Ishikawa (cell line): Measurements from ENCODE around the gene KIF13A.
A peak's percentile ranks its signal among the peaks of the same experiment; 100 is the strongest.

Experiments
- CEBPB ChIP-seq: IDR thresholded peaks from 2 replicates; pipeline ENCODE4 v1.6.1; 2012
- CREB1 ChIP-seq: IDR thresholded peaks from 2 replicates; pipeline ENCODE4 v1.6.1; 2012; ENCODE audit warnings: low read depth
- EGR1 ChIP-seq: IDR thresholded peaks from 2 replicates; pipeline ENCODE4 v1.6.1; 2012
- EP300 ChIP-seq: IDR thresholded peaks from 2 replicates; pipeline ENCODE4 v1.6.1; 2012; ENCODE audit warnings: borderline replicate concordance
- FOXM1 ChIP-seq: IDR thresholded peaks from 2 replicates; pipeline ENCODE4 v1.6.1; 2012; ENCODE audit warnings: low read depth, borderline replicate concordance
- NFIC ChIP-seq: IDR thresholded peaks from 2 replicates; pipeline ENCODE4 v1.6.1; 2012
- RAD21 ChIP-seq: IDR thresholded peaks from 2 replicates; pipeline ENCODE4 v1.6.1; 2012; ENCODE audit warnings: low read depth
- TAF1 ChIP-seq: IDR thresholded peaks from 2 replicates; pipeline ENCODE4 v1.6.1; 2012; ENCODE audit warnings: low read depth, mild to moderate bottlenecking
- TCF12 ChIP-seq: IDR thresholded peaks from 2 replicates; pipeline ENCODE4 v1.6.1; 2012; ENCODE audit warnings: low read depth
- TEAD4 ChIP-seq: IDR thresholded peaks from 2 replicates; pipeline ENCODE4 v1.6.1; 2012
- YY1 ChIP-seq: IDR thresholded peaks from 2 replicates; pipeline ENCODE4 v1.6.1; 2012; ENCODE audit warnings: low read depth
- ZBTB7A ChIP-seq: IDR thresholded peaks from 2 replicates; pipeline ENCODE4 v1.6.1; 2012; ENCODE audit warnings: low read depth
- TF ChIP-seq, protein P1 (sequence below): IDR thresholded peaks from 2 replicates; pipeline ENCODE4 v1.6.1; 2012
- TF ChIP-seq, protein P2 (sequence below): IDR thresholded peaks from 2 replicates; pipeline ENCODE4 v1.6.1; 2012; ENCODE audit warnings: low read depth, mild to moderate bottlenecking
- TF ChIP-seq, protein P3 (sequence below): IDR thresholded peaks from 2 replicates; pipeline ENCODE4 v1.6.1; 2012

Gene KIF13A

DNA sequence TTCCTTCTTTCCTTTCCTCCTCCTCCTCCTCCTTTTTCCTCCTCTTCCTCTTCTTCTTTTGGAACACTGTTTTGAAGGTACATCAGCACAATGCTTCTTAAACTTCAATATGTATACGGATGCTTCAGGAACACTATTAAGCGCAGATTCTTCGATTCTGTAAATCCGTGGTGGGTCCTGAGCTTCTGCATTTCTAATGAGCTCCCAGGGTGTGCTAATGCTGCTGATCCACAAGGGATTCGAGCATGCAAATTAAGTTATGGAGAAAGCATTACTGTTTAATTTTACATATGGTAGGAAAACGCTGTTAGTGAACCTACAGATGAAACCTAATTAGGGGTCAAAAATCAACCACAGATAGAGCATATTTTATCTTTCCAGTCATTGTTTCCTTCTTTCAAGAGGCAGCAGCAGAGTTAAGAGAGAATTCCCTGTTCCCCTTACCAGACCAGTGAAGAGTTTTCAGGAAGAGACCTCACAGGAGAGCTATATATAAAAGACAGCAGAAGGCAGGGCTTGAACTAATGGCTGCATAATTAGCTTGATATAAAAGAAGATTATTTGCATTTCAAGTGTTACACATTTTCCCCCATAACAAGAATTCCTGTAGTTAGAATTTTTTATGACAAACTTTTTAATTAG, 47.2 kb downstream of the KIF13A start:
- no peak for TF ChIP-seq TCF12

DNA sequence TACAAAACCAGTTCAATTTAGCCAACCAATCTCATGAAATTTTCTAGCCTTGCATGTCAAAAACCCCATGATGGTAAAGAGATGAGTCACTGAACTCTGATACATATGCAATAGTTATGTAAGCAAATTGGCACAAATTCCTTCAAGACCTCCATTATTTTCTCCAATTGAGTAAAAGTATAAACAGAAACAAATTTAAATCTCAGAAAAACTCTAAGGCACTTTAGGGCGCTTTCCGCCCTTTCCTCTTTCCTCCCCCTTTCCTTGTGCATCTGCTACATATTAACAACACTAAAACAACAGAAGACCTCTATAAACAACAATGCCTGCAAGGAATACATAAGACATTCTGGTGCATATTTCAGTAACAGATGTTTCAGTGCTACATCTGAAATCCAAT, 48.5 kb downstream of the KIF13A start:
- TF ChIP-seq TCF12 = no peak
- TF ChIP-seq ZBTB7A = no peak
- TF ChIP-seq, protein P1, sequence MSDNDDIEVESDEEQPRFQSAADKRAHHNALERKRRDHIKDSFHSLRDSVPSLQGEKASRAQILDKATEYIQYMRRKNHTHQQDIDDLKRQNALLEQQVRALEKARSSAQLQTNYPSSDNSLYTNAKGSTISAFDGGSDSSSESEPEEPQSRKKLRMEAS = no peak
- no peak for TF ChIP-seq EP300
- no peak for TF ChIP-seq CEBPB
- no peak for TF ChIP-seq EGR1

DNA sequence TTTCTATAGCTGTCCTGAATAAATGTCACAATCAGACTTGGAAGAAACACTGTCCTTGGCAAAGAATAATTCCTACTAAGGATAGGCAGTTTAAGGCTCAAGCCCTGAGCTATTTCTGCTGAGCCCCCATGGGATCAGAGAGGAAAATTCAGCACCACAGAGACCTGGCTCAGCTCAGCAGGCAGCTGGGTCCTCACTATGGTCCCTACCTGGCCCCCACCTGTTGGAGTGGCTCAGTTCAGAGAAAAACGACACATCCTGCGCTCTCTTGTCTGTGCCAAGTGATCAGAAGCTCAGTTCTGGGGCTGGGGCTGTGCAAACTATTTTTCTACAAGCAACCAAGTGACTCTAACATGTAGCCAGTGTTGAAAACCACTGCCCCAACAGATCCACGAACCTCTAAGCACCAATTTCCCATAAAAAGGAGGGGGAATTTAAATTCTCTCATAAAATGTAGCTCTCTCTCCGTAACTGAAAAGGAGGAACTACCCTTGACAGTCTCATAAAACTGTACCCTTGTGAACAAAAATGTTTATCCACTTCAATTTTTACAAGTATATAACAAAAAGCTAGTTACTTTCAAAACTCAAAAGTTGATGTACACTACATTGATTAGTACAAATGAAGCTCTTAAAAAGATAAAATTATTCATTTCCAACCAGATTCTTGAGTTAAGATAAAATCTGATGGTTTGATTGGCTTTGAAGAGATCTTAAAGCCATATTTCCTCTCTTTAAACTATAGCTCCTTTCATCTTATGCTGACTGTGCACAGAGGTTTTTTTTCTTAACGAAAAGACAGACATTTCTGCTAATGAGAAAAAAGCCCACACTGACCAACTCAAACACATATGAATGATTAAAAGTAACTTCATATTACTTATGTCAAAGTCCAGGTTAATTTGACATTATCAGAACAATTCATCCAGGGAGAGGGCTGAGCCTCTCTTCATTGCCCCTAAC, 52.0 kb downstream of the KIF13A start:
- TF ChIP-seq, protein P2, sequence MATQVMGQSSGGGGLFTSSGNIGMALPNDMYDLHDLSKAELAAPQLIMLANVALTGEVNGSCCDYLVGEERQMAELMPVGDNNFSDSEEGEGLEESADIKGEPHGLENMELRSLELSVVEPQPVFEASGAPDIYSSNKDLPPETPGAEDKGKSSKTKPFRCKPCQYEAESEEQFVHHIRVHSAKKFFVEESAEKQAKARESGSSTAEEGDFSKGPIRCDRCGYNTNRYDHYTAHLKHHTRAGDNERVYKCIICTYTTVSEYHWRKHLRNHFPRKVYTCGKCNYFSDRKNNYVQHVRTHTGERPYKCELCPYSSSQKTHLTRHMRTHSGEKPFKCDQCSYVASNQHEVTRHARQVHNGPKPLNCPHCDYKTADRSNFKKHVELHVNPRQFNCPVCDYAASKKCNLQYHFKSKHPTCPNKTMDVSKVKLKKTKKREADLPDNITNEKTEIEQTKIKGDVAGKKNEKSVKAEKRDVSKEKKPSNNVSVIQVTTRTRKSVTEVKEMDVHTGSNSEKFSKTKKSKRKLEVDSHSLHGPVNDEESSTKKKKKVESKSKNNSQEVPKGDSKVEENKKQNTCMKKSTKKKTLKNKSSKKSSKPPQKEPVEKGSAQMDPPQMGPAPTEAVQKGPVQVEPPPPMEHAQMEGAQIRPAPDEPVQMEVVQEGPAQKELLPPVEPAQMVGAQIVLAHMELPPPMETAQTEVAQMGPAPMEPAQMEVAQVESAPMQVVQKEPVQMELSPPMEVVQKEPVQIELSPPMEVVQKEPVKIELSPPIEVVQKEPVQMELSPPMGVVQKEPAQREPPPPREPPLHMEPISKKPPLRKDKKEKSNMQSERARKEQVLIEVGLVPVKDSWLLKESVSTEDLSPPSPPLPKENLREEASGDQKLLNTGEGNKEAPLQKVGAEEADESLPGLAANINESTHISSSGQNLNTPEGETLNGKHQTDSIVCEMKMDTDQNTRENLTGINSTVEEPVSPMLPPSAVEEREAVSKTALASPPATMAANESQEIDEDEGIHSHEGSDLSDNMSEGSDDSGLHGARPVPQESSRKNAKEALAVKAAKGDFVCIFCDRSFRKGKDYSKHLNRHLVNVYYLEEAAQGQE = 0 out of 2 replicates have a peak, but pooled peaks have one; percentile 14
- no peak for TF ChIP-seq NFIC

DNA sequence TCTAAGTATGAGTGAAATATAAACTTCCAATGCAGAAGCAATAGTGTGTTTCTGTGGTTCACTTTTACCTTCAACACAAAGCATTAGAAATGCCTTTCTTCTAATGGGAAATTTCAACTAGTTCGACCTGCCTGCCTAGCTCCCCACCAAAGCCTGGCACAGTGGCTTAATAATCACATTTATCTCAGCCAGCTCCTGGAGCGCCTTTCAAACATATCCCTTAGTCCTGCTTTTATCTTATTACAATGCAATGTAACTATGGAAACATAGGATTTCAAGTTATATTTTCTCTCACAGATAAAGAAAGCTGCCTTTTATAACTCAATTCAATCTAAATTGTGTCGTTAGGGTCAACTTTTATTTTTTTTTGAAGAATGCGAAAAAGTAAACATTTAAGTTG, 53.7 kb downstream of the KIF13A start:
- no peak for TF ChIP-seq TCF12
- TF ChIP-seq, protein P1 = no peak
- TF ChIP-seq CEBPB = no peak
- no peak for TF ChIP-seq RAD21
- TF ChIP-seq EP300 = no peak
- TF ChIP-seq, protein P3, sequence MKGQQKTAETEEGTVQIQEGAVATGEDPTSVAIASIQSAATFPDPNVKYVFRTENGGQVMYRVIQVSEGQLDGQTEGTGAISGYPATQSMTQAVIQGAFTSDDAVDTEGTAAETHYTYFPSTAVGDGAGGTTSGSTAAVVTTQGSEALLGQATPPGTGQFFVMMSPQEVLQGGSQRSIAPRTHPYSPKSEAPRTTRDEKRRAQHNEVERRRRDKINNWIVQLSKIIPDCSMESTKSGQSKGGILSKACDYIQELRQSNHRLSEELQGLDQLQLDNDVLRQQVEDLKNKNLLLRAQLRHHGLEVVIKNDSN = no peak
- TF ChIP-seq, protein P2 = no peak
- TF ChIP-seq TEAD4 = no peak
- no peak for TF ChIP-seq NFIC
- no peak for TF ChIP-seq EGR1
- TF ChIP-seq ZBTB7A = no peak
- TF ChIP-seq YY1 = no peak
- no peak for TF ChIP-seq TAF1
- no peak for TF ChIP-seq CREB1
- no peak for TF ChIP-seq FOXM1

DNA sequence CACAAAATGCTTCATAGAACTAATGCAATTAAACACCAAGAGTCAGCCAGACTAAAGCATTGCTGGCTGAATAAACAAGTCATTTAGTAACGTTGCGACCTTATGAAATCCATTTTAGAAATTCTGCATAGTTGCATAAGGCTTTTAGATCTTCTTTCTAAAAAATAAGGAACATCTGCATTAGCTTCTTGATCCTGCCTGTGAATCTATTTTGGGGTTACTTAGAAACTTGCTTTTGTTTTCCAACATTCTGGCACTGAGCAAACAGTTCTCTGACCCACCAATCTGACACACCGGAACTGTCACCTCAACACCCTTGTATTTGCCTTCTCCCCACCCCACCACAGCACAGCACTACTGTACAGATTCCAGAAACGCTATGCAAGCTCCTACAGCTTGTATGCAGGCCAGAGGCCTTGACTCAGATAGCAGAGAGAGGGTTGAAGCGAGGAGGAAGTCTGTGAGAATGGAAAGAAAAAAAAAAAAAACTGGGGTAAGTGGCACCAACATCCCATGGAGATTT, 55.0 kb downstream of the KIF13A start:
- TF ChIP-seq TEAD4 = no peak
- TF ChIP-seq NFIC = no peak
- TF ChIP-seq TCF12 = no peak
- no peak for TF ChIP-seq CREB1

DNA sequence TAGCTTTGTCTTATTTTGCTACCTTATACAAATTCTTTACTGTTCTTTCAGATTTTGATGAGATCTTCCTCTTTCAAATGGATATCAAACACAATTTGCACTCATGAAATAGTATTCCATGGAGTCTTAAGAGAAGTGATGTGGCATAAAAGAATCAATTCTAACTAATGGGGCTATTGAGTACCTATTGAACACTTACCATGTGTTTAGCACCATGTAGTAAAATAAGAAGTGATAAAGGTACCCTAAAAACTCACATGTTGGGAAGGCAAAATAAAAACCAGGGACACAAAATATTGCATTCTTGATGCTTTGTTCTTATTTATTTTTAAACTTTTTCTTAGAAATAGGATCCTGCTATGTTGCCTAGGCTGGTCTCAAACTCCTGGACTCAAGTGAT, 56.2 kb downstream of the KIF13A start:
- no peak for TF ChIP-seq EP300
- no peak for TF ChIP-seq YY1
- TF ChIP-seq, protein P3 = no peak
